Motor neuron (in vitro differentiated cells): ENCODE results near the gene PPIC. TPM values are rescaled to one million over a fixed set of nuclear protein-coding genes. Genes with fewer than 3 reads are reported as not detected.
"Not testable (repeated sequence)": the region's sequence is repeated elsewhere in the genome, so short reads cannot be mapped to it uniquely, and the experiment has no call there.

Experiments
- ATAC-seq, 8 experiments: fragments of 200-7000 bp; cut with Tn5 transposase; replicated peaks in 6 of 8; 2 replicates each; pipeline ENCODE4 v1.8.0; 2021; ENCODE audit warnings: mild to moderate bottlenecking in 8 of 8, moderate library complexity in 8 of 8
- H3K27ac ChIP-seq, 2 donors: fragments of 250-450 bp; sonication (Bioruptor Pico); 2 replicates each; pipeline ENCODE4 v1.9.0; 2021; ENCODE audit warnings: antibody characterized with exemption in 2 of 2, mild to moderate bottlenecking in 2 of 2, moderate library complexity in 1 of 2
- H3K4me1 ChIP-seq, 2 donors: fragments of 250-450 bp; sonication (Bioruptor Pico); replicated peaks in 1 of 2; 2 replicates each; pipeline ENCODE4 v1.6.1; 2021; ENCODE audit warnings: antibody characterized with exemption in 2 of 2, mild to moderate bottlenecking in 2 of 2, moderate library complexity in 1 of 2
- H3K4me3 ChIP-seq, 5 donors: fragments of 250-450 bp; sonication (Bioruptor Pico); 2 replicates each; pipeline ENCODE4 v1.9.0; 2021; ENCODE audit warnings: antibody characterized with exemption in 5 of 5, mild to moderate bottlenecking in 5 of 5, moderate library complexity in 4 of 5
- WGBS, 10 experiments: fragments of 450-650 bp; shearing (Covaris generic); methylation state at CpG; one replicate each; pipeline ENCODE4 v1.0.0; 2022; 5-methylcytosine and 5-hydroxymethylcytosine counted together
- in situ Hi-C, 9 experiments: fragments of 400-800 bp; cut with MboI; loops; one replicate each; pipeline ENCODE4 v1.15.0; 2021; ENCODE audit warnings: low sequenced_read_pairs in 9 of 9, low pct_unique_long_range_greater_than_20kb in 2 of 9; ENCODE audit not compliant: unreplicated experiment in 9 of 9
- total RNA-seq, 8 experiments: library from RNA; unstranded; fragments of 300-600 nt; gene quantifications; 2 replicates each; pipeline versions ENCODE4 v1.2.3 to v1.2.4, GENCODE V29; 2022

Gene PPIC
- total RNA-seq, 8 experiments from 2014 or later = 1.9 to 64.1 (median 8.9) TPM

- peaks cover 0 to 20% of the 10 kb centered on the region in 2 donors for H3K4me1 ChIP-seq
- ATAC-seq = peak in 2 of 8 experiments; percentile 29 to 63
- in situ Hi-C loops = loop anchor here in 1 of 9 experiments (25.0 kb wide), 1 partner anchor 488 kb away; no protein-coding TSS in a partner anchor
- WGBS, 10 experiments = 17 to 88% (median 55%) methylated on average over 1 to 10 of the region's 10 CpGs
- H3K27ac ChIP-seq = no peak overlapping the region
- H3K4me3 ChIP-seq = no peak overlapping the region
Observed at GRCh38 chr5:122999947-123000563, 36.5 kb downstream of the PPIC start.

GRCh38 chr5:122997294-122997693 lies 39.2 kb downstream of the PPIC start:
- Histone ChIP-seq H3K27ac (no peak overlapping the region), H3K4me3 (no peak overlapping the region), H3K4me1 (peaks cover 0 to 21% of the 10 kb centered on the region in 2 donors)
- in situ Hi-C loops = no loop called here
- peak in 2 of 8 experiments; percentile 44 to 59 for ATAC-seq
- 44 to 89% (median 54%) methylated on average over 2 to 7 of the region's 7 CpGs; no CpG with 5 or more reads in 2 of the 10 experiments for WGBS, 10 experiments

- no peak overlapping the region for H3K4me3 ChIP-seq
- ATAC-seq = no peak
- WGBS, 10 experiments = 52 to 100% (median 80%) methylated on average over 1 to 3 of the region's 3 CpGs; no CpG with 5 or more reads in 1 of the 10 experiments
- H3K27ac ChIP-seq = no peak overlapping the region
- peaks cover 0 to 15% of the 10 kb centered on the region in 2 donors for H3K4me1 ChIP-seq
- in situ Hi-C loops = no loop called here
Observed at GRCh38 chr5:122996091-122996490, 40.4 kb downstream of the PPIC start.

GRCh38 chr5:122985954-122986721 lies 50.4 kb downstream of the PPIC start:
- H3K4me1 ChIP-seq = no peaks in the 10 kb centered on the region
- in situ Hi-C loops = no loop called here
- ATAC-seq = peak in 2 of 8 experiments; percentile 23 to 38
- no peak overlapping the region for H3K4me3 ChIP-seq
- 80 to 100% (median 100%) methylated on average over 1 to 2 of the region's 2 CpGs; no CpG with 5 or more reads in 2 of the 10 experiments for WGBS, 10 experiments
- no peak overlapping the region for H3K27ac ChIP-seq

GRCh38 chr5:122985006-122985700 lies 51.4 kb downstream of the PPIC start:
- ATAC-seq = no peak
- H3K4me3 ChIP-seq = no peak overlapping the region
- 83 to 100% (median 94%) methylated on average over 2 to 4 of the region's 4 CpGs for WGBS, 10 experiments
- H3K27ac ChIP-seq = no peak overlapping the region
- H3K4me1 ChIP-seq = no peaks in the 10 kb centered on the region
- in situ Hi-C loops = no loop called here

GRCh38 chr5:122984425-122984824 lies 52.1 kb downstream of the PPIC start:
- no peak overlapping the region for H3K4me3 ChIP-seq
- in situ Hi-C loops = no loop called here
- peaks cover 0 to 1% of the 10 kb centered on the region in 2 donors for H3K4me1 ChIP-seq
- ATAC-seq = no peak
- no peak overlapping the region for H3K27ac ChIP-seq
- WGBS, 10 experiments = 88 to 100% (median 95%) methylated on average over 1 to 3 of the region's 3 CpGs; no CpG with 5 or more reads in 2 of the 10 experiments

- in situ Hi-C loops = no loop called here
- no peak for ATAC-seq
- 0% methylated on average over 1 of the region's 1 CpG; no CpG with 5 or more reads in 2 of the 10 experiments for WGBS, 10 experiments
Observed at GRCh38 chr5:122982376-122982775, 54.1 kb downstream of the PPIC start.

GRCh38 chr5:122981846-122982245 lies 54.7 kb downstream of the PPIC start:
- no peak for ATAC-seq
- in situ Hi-C loops = no loop called here
- 67 to 100% (median 86%) methylated on average over 1 to 2 of the region's 2 CpGs; no CpG with 5 or more reads in 2 of the 10 experiments for WGBS, 10 experiments
- Histone ChIP-seq H3K4me3 (no peak overlapping the region), H3K4me1 (peaks cover 5 to 11% of the 10 kb centered on the region in 2 donors), H3K27ac (no peak overlapping the region)

More at GRCh38 chr5:122982376-122982775, 54.1 kb downstream of the PPIC start:
- peaks cover 3 to 7% of the 10 kb centered on the region in 2 donors for H3K4me1 ChIP-seq
- no peak overlapping the region for H3K27ac ChIP-seq
- no peak overlapping the region for H3K4me3 ChIP-seq

GRCh38 chr5:122978644-122979297 lies 57.8 kb downstream of the PPIC start:
- in situ Hi-C loops = no loop called here
- Histone ChIP-seq H3K4me3 (no peak overlapping the region), H3K4me1 (peaks cover 9 to 19% of the 10 kb centered on the region in 2 donors), H3K27ac (no peak overlapping the region)
- 47 to 93% (median 75%) methylated on average over 2 to 5 of the region's 5 CpGs; no CpG with 5 or more reads in 1 of the 10 experiments for WGBS, 10 experiments
- no peak for ATAC-seq

- H3K27ac ChIP-seq = no peak overlapping the region
- WGBS, 10 experiments = 75 to 100% (median 95%) methylated on average over 1 to 2 of the region's 2 CpGs; no CpG with 5 or more reads in 2 of the 10 experiments
- no peak overlapping the region for H3K4me3 ChIP-seq
- in situ Hi-C loops = no loop called here
- peaks cover 9 to 19% of the 10 kb centered on the region in 2 donors for H3K4me1 ChIP-seq
- no peak for ATAC-seq
Observed at GRCh38 chr5:122978068-122978467, 58.5 kb downstream of the PPIC start.

GRCh38 chr5:122977319-122977718 lies 59.2 kb downstream of the PPIC start:
- WGBS, 10 experiments = 29 to 100% (median 68%) methylated on average over 1 to 2 of the region's 2 CpGs; no CpG with 5 or more reads in 2 of the 10 experiments
- no peak overlapping the region for H3K27ac ChIP-seq
- no peak overlapping the region for H3K4me3 ChIP-seq
- peak in 5 of 8 experiments; percentile 29 to 80 (median 70) for ATAC-seq
- in situ Hi-C loops = no loop called here
- peaks cover 9 to 19% of the 10 kb centered on the region in 2 donors for H3K4me1 ChIP-seq

- 80 to 100% (median 100%) methylated on average over 1 to 3 of the region's 3 CpGs; no CpG with 5 or more reads in 5 of the 10 experiments for WGBS, 10 experiments
- in situ Hi-C loops, H3K27ac ChIP-seq, H3K4me3 ChIP-seq, ATAC-seq: not testable (repeated sequence)
- peaks cover 8 to 16% of the 10 kb centered on the region in 2 donors for H3K4me1 ChIP-seq
Observed at GRCh38 chr5:122974251-122974650, 62.3 kb downstream of the PPIC start.
